GM19043 (cell line): ENCODE measurements around the gene CALHM5.

Experiments used
- ATAC-seq: cut with Tn5 transposase; IDR thresholded peaks from one replicate; pipeline ENCODE4 v1.9.1; 2021; ENCODE audit warnings: low read depth; ENCODE audit not compliant: unreplicated experiment

The CALHM5 gene

DNA sequence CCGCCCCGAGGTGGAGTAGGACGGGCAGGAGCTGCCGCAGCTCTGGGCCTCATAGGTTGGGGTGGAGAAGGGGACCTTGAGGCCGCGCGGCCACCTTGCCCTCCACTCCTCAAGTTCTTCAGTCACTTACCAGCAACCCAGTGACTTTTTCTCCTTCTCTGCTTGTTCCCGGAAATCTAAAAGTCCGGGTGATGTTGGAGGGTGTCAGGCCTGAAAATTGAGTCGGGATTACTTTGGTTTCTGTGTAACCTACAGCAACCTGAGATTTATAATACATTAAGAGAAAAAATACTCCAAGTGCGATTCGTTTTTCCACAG is 60.2 kb downstream of the CALHM5 start:
- ATAC-seq: no peak

DNA sequence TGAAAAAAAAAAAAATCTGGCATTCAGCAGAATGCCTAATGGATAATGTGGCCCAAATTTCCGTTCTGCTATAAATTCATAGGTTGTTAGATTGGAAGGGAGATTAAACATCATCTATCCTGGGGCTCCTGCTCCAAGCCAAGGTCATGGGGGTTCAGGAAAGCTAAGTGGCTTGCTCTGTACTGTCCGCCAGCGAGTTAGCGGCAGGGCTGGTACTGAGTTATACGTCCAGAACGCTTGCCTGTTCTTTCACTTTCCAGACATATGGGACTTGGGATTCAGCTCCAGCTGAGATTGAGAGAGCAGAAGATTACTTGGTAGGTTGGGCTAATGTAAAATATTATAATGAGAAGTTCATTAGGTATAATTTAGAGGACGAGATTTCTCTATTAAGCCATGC is 60.7 kb downstream of the CALHM5 start:
- no peak for ATAC-seq
